ENCODE data around the gene GLI2.

The GLI2 gene

DNA sequence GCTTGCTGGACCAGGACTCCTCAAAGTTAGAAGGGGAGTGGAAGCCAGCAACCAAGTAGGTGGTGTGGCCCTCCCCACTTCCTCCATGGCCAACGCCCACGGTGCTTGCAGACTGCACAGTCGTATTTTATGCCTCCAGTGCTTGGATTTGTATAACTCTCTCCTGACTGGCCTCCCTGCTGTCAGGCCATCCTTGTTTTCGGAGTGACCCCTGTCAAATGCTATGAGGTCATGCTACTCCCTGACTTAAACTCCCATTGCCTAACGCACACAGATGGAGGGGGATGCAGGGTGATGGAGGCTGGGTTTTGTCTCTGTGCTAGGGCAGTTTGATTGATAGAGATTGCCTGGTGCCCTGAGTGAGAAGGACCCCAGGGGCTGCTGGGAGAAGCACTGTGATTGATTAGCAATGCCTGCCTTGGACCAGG, 36.1 kb downstream of the GLI2 start:
- DNase-seq, result no peak

- DNase-seq, result no peak
Measured at GRCh38 chr2:120772261-120772660, 36.6 kb downstream of the GLI2 start.

- DNase-seq, result no peak
Measured at GRCh38 chr2:120773186-120773800, 37.6 kb downstream of the GLI2 start.

GRCh38 chr2:120774557-120775160, 39.0 kb downstream of the GLI2 start:
- DNase-seq, result no peak

DNA sequence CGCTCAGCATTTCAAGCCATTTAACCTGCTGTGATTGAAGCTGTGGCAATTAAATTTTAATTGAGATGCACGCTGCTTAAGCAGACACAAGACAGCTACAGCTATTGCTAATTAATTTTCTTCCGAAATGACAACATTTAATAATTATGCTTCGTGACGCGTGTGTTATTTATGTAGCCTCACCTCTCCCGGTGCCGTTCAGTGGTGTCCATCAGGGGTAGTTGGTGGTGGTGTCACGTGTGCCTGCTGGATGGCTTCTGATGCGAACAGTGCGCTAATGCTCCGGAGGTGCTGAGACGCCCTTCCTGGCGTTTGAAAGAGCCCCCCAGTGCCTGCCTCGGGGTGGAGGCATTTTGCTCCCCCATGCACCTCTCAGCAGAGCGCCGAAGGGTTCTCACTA, 39.5 kb downstream of the GLI2 start:
- DNase-seq, result no peak

GRCh38 chr2:120775801-120776589, 40.3 kb downstream of the GLI2 start:
- DNase-seq, result no peak

- DNase-seq, result no peak
Measured at GRCh38 chr2:120776649-120777048, 41.0 kb downstream of the GLI2 start.

DNA sequence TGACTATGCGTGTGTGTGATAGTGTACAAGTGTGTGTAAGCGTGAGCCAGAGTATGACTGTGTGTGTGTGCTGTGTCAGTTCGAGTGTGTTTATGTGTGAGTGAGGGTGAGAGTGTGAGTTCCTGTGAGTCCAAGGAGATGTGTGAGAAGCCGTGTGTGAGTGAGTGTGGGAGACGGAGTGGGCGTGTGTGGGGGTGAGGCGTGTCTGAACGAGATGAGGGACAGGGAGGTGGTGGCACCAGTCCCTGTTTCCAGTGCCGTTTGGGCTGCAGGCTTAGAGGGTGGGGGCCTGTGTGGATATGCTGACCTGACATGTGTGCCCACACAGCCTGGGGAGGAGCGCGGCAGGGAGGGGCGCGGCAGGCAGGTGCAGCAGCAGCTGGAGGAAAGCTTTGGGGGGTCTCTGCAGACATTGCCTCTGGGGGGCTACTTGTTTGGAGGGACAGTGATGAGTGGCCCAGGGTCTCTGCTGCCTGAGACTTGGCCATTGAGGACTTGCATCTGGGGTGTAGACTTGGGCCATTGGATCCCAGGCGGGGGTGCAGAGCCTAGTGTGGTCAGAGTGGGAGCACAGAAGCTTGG, 41.6 kb downstream of the GLI2 start:
- no peak for DNase-seq

GRCh38 chr2:120777787-120778186, 42.1 kb downstream of the GLI2 start:
- no peak for DNase-seq

DNA sequence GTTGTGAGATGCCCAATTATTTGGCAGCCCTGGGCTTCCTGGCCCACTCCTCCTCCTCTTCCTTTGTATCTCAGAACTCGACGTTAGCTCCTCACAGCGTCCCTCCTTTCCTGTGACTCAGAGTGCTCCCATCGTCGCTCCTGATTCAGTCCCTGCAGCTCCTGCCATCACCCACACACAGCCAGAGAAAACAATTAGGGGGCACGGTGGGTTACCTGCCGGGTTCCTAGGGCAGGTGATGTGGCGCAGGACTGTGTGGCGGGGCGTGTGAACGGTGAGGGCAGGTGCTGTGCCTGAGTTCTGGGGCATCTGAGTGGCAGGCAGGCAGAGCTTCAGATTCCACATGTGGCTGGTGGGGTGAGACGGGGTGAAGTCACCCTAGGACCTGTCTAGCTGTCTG, 42.6 kb downstream of the GLI2 start:
- no peak for DNase-seq

- DNase-seq, result no peak
Measured at GRCh38 chr2:120779781-120780283, 44.2 kb downstream of the GLI2 start.

DNA sequence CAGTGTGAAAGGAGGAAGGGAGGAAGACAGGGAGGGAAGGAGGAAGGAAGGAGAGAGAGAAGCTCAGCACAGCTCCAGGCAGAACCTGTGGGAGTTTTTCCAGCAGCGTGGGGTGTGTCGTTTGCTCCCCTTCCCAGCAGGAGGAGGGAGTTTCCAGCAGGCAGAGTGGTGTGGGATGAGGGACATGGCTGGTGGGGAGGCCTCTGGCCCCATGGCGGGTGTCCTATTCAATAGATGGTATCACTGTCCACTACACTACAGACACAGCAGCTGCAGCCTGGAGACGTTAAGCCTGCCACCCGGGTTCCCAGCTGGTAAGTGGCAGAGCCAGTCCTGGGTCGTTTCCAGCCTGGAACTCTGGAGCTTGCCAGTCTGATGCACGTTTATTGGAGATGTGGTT, 44.7 kb downstream of the GLI2 start:
- DNase-seq, result no peak

DNA sequence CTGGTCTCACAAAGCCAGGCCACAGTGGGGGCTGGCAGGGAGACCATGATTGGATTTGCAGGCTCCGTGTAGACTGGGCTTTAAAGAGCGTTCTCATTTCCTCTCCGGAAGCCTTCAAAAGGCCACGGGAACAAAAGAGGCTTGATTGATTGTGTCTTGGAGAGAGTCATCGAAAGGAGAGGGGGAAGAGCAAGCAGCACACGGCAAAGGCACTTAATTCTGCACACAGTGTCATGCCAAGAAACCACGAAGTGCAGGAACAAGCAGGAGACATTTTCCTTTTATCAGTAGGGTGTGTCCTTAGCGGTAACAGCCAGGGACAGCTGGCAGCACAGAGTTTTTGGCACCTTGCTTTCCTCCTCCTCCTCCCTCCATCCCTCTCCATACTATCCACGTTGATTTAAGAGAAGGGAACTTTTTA, 47.7 kb downstream of the GLI2 start:
- no peak for DNase-seq

GRCh38 chr2:120783969-120784372, 48.3 kb downstream of the GLI2 start:
- no peak for DNase-seq
